ENCODE data around the gene SCAMP4. TPM values are rescaled to one million over a fixed set of nuclear protein-coding genes. Genes with fewer than 3 reads are reported as not detected.
A peak's percentile ranks its signal among the peaks of the same experiment; 100 is the strongest.
"Not testable (repeated sequence)": the region's sequence is repeated elsewhere in the genome, so short reads cannot be mapped to it uniquely, and the experiment has no call there.

The SCAMP4 gene
- total RNA-seq, 1 donor, result 20.1 TPM

- no peaks in the 10 kb centered on the region for H3K27me3 ChIP-seq (ENCODE audit: insufficient read depth, low read length)
- peak within 1 kb of the TSS; percentile 70 for H3K4me3 ChIP-seq (ENCODE audit: low read length)
- H3K4me1 ChIP-seq (ENCODE audit: insufficient read depth, low read length), result peaks cover 52% of the 10 kb centered on the region
- H3K9me3 ChIP-seq (ENCODE audit: low read depth, low read length), result no peaks in the 10 kb centered on the region
Measured at GRCh38 chr19:1863328-1863637, 41.9 kb upstream of the SCAMP4 start, which contains the start of gene KLF16. KLF16 (minus strand) TSS chr19:1863579; CDS start chr19:1863497, 82 bp downstream.

DNA sequence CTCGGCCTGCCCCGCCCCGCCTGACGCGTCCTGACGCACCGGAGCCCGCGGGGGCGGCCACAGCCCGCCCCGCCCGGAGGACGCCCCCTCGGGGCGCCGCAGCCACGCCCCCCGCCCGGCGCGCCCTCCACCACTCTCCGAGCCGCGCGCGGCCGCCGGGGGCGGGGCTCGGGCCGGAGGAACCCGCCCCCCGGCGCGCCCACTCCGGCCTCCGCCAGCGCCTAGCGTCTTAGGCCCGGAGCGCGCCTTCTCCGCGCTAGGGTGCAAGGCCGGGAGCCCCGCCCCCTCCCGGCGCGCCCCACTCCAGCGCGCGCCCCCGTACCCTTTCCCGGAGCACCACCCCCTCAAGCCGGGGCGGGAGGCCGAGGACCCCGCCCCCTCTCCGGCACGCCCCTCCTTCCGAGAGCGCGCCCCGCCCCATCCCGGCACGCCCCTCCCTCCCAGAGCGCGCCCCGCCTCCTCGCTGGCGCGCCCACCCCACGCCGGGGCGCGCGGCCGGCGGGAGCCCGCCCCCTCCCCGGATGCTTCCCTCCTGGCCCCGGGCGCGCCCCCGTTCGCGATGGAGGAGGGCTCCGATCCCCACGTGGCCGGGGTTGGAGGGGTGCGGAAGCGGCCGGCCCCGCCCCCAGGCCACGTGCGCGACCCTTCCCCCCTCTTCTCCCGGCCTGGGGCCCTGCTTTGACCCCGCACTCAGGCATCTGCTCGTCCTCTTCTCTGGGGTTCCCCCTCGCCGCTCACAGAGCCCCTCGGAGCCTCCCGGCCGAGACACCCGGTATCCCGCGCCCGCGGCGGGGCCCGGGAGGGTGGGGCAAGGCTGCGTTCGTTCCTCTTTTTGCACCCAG lies 41.3 kb upstream of the SCAMP4 start:
- H3K4me1 ChIP-seq (ENCODE audit: insufficient read depth, low read length), result peaks cover 46% of the 10 kb centered on the region
- H3K4me3 ChIP-seq (ENCODE audit: low read length), result peak overlapping the region; percentile 61

DNA sequence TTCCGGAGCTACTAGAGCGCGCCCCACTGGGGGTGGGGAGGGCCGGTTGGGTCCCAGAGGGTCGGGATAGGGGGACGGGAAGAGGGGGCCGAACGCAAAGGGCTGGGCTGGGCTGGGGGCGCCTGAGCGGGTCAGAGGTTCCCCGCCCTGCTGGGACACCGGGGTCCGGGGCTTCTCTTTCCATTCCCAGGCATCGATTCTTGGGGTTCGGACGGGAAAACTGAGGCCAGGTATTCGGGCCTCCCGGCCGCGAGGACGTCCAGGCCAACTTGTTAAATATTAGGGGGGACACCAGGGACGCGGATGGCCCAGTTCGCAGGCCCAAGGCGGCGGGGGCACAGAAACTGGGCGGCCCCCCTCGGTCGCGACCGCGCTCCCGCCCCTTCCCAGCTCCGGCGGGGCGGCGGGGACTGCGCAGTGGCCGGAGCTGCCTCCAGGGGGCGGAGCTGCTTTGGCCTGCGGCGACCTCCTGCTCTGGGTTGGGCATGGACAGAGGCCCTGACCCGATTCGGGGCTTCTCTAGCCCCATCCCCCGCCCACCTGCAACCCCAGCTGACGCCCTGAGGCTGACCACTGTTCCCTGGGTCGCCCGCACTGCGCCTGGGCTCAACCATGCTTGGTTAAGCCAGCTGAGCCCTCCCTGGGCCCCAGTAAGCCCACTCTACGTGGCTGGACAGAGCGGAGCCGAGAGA lies 40.6 kb upstream of the SCAMP4 start:
- H3K4me1 ChIP-seq (ENCODE audit: insufficient read depth, low read length), result peaks cover 38% of the 10 kb centered on the region
- no peaks in the 10 kb centered on the region for H3K27me3 ChIP-seq (ENCODE audit: insufficient read depth, low read length)
- H3K9me3 ChIP-seq (ENCODE audit: low read depth, low read length), result no peaks in the 10 kb centered on the region
- H3K4me3 ChIP-seq (ENCODE audit: low read length), result peak overlapping the region; percentile 61

More for the DNA sequence above, 41.3 kb upstream of the SCAMP4 start:
- Histone ChIP-seq H3K27me3 (ENCODE audit: insufficient read depth, low read length) (no peaks in the 10 kb centered on the region), H3K9me3 (ENCODE audit: low read depth, low read length) (no peaks in the 10 kb centered on the region)

- Histone ChIP-seq H3K9me3 (ENCODE audit: low read depth, low read length) (no peaks in the 10 kb centered on the region), H3K27me3 (ENCODE audit: insufficient read depth, low read length) (no peaks in the 10 kb centered on the region), H3K4me1 (ENCODE audit: insufficient read depth, low read length) (peaks cover 30% of the 10 kb centered on the region), H3K4me3 (ENCODE audit: low read length) (no peak overlapping the region)
Measured at GRCh38 chr19:1865172-1866010, 39.8 kb upstream of the SCAMP4 start.

GRCh38 chr19:1866693-1867348 lies 38.4 kb upstream of the SCAMP4 start:
- no peak overlapping the region for H3K4me3 ChIP-seq (ENCODE audit: low read length)
- peaks cover 16% of the 10 kb centered on the region for H3K4me1 ChIP-seq (ENCODE audit: insufficient read depth, low read length)
- no peaks in the 10 kb centered on the region for H3K27me3 ChIP-seq (ENCODE audit: insufficient read depth, low read length)
- no peaks in the 10 kb centered on the region for H3K9me3 ChIP-seq (ENCODE audit: low read depth, low read length)

DNA sequence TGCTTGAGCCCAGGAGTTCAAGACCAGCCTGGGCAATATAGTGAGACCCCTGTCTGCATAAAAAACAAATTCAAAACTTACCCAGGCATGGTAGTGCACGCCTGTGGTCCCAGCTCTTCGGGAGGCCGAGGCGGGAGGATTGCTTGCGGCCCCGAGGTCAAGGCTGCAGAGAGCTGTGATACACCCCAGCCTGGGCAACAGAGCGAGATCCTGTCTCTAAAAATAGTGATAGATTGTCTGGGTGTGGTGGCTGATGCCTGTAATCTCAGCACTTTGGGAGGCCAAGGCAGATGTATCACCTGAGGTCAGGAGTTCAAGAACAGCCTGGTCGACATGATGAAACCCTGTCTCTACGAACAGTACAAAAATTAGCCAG lies 37.9 kb upstream of the SCAMP4 start:
- Histone ChIP-seq H3K9me3 (ENCODE audit: low read depth, low read length) (no peaks in the 10 kb centered on the region), H3K4me3 (ENCODE audit: low read length) (no peak overlapping the region), H3K4me1 (ENCODE audit: insufficient read depth, low read length) (peaks cover 11% of the 10 kb centered on the region), H3K27me3 (ENCODE audit: insufficient read depth, low read length) (no peaks in the 10 kb centered on the region)

DNA sequence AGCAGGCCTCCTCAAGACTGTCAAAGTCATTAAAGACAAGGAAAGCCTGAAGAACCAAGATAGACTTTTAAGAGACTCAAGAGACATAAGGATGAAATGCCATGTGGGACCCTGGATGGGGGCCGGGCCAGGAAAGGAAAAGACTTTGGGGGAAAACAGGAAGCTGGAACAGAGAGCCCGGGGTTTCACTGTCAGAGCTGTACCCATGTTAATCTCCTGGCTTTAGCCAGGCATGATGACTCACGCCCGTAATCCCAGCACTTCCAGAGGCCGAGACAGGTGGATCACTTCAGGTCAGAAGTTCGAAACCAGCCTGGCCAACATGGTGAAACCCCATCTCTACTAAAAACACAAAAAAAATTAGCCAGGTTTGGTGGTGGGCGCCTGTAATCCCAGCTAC lies 36.2 kb upstream of the SCAMP4 start:
- peaks cover 21% of the 10 kb centered on the region for H3K4me1 ChIP-seq (ENCODE audit: insufficient read depth, low read length)
- H3K9me3 ChIP-seq (ENCODE audit: low read depth, low read length), result no peaks in the 10 kb centered on the region
- no peaks in the 10 kb centered on the region for H3K27me3 ChIP-seq (ENCODE audit: insufficient read depth, low read length)
- no peak overlapping the region for H3K4me3 ChIP-seq (ENCODE audit: low read length)

GRCh38 chr19:1871140-1871597 lies 34.0 kb upstream of the SCAMP4 start:
- H3K4me1 ChIP-seq (ENCODE audit: insufficient read depth, low read length), result peaks cover 26% of the 10 kb centered on the region
- no peaks in the 10 kb centered on the region for H3K27me3 ChIP-seq (ENCODE audit: insufficient read depth, low read length)
- no peak overlapping the region for H3K4me3 ChIP-seq (ENCODE audit: low read length)
- H3K9me3 ChIP-seq (ENCODE audit: low read depth, low read length), result no peaks in the 10 kb centered on the region

GRCh38 chr19:1871630-1872029 lies 33.6 kb upstream of the SCAMP4 start:
- H3K9me3 ChIP-seq (ENCODE audit: low read depth, low read length), result no peaks in the 10 kb centered on the region
- no peak overlapping the region for H3K4me3 ChIP-seq (ENCODE audit: low read length)
- H3K4me1 ChIP-seq (ENCODE audit: insufficient read depth, low read length), result peaks cover 30% of the 10 kb centered on the region
- H3K27me3 ChIP-seq (ENCODE audit: insufficient read depth, low read length), result no peaks in the 10 kb centered on the region

- Histone ChIP-seq H3K9me3 (ENCODE audit: low read depth, low read length) (no peaks in the 10 kb centered on the region), H3K4me3 (ENCODE audit: low read length) (no peak overlapping the region), H3K27me3 (ENCODE audit: insufficient read depth, low read length) (no peaks in the 10 kb centered on the region), H3K4me1 (ENCODE audit: insufficient read depth, low read length) (peaks cover 32% of the 10 kb centered on the region)
Measured at GRCh38 chr19:1872807-1873523, 32.2 kb upstream of the SCAMP4 start.

DNA sequence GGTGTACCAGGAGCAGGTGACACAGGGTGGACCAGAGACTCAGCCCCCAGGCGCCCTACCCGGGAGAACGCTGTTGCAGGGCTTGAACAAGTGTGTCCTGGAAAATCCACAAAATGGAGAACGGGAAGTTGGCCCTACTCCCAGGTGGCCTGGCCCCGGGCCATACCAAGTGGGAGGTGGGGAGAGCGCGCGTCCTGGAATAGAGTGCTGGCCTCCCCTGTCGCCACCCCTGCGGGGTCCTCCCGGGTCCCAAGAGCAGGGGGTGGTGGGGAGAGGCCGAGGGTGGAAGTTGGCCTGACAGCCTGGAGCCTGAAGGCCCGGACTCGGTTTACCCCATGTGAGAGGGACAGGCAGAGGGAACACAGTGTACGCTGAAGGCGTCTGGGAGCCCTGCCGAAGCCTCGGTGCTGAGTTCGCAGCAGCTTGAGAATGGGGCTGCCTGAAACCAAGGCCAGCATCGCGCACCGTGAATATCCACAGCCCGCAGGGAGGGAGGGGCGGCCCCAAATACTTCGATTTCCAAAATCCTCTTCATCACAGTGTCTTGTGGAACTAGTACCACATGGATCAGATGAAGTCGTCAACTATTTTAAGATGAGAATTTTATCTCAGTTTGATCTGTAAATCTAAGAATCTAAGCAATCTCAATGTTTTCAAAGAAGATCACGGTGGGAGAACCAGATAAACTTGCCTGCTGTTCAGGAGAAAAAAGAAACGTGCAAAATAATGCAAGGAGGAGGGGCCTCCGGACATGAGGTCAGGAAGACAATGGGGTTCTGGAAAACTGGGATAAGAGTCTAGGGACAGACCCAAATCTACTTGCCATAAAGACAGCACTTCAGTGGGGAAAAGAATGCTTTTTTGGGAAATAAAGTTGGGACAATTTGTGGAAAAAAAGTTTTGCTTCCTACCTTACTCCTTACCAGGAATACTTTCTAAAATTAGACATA lies 31.4 kb upstream of the SCAMP4 start:
- Histone ChIP-seq H3K27me3 (ENCODE audit: insufficient read depth, low read length) (no peaks in the 10 kb centered on the region), H3K4me3 (ENCODE audit: low read length) (no peak overlapping the region), H3K9me3 (ENCODE audit: low read depth, low read length) (no peaks in the 10 kb centered on the region), H3K4me1 (ENCODE audit: insufficient read depth, low read length) (peaks cover 32% of the 10 kb centered on the region)

- H3K4me1 ChIP-seq (ENCODE audit: insufficient read depth, low read length), result peaks cover 32% of the 10 kb centered on the region
- no peaks in the 10 kb centered on the region for H3K27me3 ChIP-seq (ENCODE audit: insufficient read depth, low read length)
- peak overlapping the region; percentile 97 for H3K4me3 ChIP-seq (ENCODE audit: low read length)
- H3K9me3 ChIP-seq (ENCODE audit: low read depth, low read length), result no peaks in the 10 kb centered on the region
Measured at GRCh38 chr19:1874554-1875185, 30.5 kb upstream of the SCAMP4 start.

DNA sequence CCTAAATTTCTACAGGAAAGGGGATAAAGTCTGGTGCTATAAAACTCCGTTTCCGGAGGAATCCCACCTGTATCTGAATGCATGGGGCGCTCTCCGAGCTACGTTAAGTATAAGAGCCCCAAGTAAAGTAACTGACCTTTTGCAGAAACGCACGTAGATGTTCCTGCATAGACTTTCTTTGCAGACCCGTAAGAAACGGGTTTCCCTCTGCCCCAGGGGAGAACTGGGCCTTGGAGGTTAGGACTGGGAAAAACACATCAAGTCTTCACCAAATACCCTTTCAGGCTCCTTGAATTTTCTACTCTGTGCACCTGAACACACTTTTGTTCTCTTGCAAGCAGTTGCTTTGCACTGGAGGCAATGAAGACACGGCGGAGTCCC lies 29.9 kb upstream of the SCAMP4 start:
- H3K9me3 ChIP-seq (ENCODE audit: low read depth, low read length); H3K27me3 ChIP-seq (ENCODE audit: insufficient read depth, low read length): not testable (repeated sequence)
- peak overlapping the region; percentile 97 for H3K4me3 ChIP-seq (ENCODE audit: low read length)
- peaks cover 32% of the 10 kb centered on the region for H3K4me1 ChIP-seq (ENCODE audit: insufficient read depth, low read length)

Measured in mononuclear cell (primary cell).